ENCODE results near the gene VSNL1. TPM values are rescaled to one million over a fixed set of nuclear protein-coding genes. Genes with fewer than 3 reads are reported as not detected.

VSNL1 gene
- total and polyA plus RNA-seq, 9 donors, result 0.41 to 9.4 (median 2.7) TPM; not detected in 1

- intact Hi-C loops (cut with DNase I), result no loop called here
- WGBS, 3 donors, result 73 to 85% (median 80%) methylated on average over 2 of the region's 2 CpGs
- H3K27me3 ChIP-seq, result no peaks in the 10 kb centered on the region
Observed at GRCh38 chr2:17580319-17580715, 39.8 kb downstream of the VSNL1 start.

GRCh38 chr2:17581831-17582230, 41.3 kb downstream of the VSNL1 start:
- Histone ChIP-seq H3K27ac (no peak overlapping the region), H3K36me3 (no peaks in the 10 kb centered on the region), H3K4me1 (ENCODE audit: insufficient read depth) (no peaks in the 10 kb centered on the region), H3K4me3 (no peak overlapping the region), H3K9me3 (no peaks in the 10 kb centered on the region), H3K27me3 (no peaks in the 10 kb centered on the region)
- WGBS, 3 donors, result 73 to 81% (median 76%) methylated on average over 2 of the region's 2 CpGs
- no peak for TF ChIP-seq POLR2A (IDR thresholded peaks at IDR 0.05)
- TF ChIP-seq EP300 (IDR thresholded peaks at IDR 0.05), result no peak
- TF ChIP-seq CTCF (IDR thresholded peaks at IDR 0.05), result no peak
- intact Hi-C loops (cut with DNase I), result no loop called here
- DNase-seq, result no peak

More at GRCh38 chr2:17580319-17580715, 39.8 kb downstream of the VSNL1 start:
- no peaks in the 10 kb centered on the region for H3K4me1 ChIP-seq (ENCODE audit: insufficient read depth)
- DNase-seq, result no peak
- H3K27ac ChIP-seq, result no peak overlapping the region
- H3K9me3 ChIP-seq, result no peaks in the 10 kb centered on the region
- H3K4me3 ChIP-seq, result no peak overlapping the region
- TF ChIP-seq CTCF (IDR thresholded peaks at IDR 0.05) (no peak), EP300 (IDR thresholded peaks at IDR 0.05) (no peak), POLR2A (IDR thresholded peaks at IDR 0.05) (no peak)
- no peaks in the 10 kb centered on the region for H3K36me3 ChIP-seq

- H3K9me3 ChIP-seq, result no peaks in the 10 kb centered on the region
- H3K36me3 ChIP-seq, result no peaks in the 10 kb centered on the region
- DNase-seq, result no peak
- H3K4me1 ChIP-seq (ENCODE audit: insufficient read depth), result no peaks in the 10 kb centered on the region
- no peak overlapping the region for H3K4me3 ChIP-seq
- no peak overlapping the region for H3K27ac ChIP-seq
- TF ChIP-seq CTCF (IDR thresholded peaks at IDR 0.05), result no peak
- no peak for TF ChIP-seq EP300 (IDR thresholded peaks at IDR 0.05)
- TF ChIP-seq POLR2A (IDR thresholded peaks at IDR 0.05), result no peak
- H3K27me3 ChIP-seq, result no peaks in the 10 kb centered on the region
- intact Hi-C loops (cut with DNase I), result no loop called here
- 43 to 54% (median 45%) methylated on average over 2 of the region's 2 CpGs for WGBS, 3 donors
Observed at GRCh38 chr2:17583166-17583565, 42.7 kb downstream of the VSNL1 start.

- Histone ChIP-seq H3K9me3 (no peaks in the 10 kb centered on the region), H3K4me1 (ENCODE audit: insufficient read depth) (no peaks in the 10 kb centered on the region)
- 83 to 87% (median 87%) methylated on average over 3 of the region's 3 CpGs for WGBS, 3 donors
Observed at GRCh38 chr2:17583646-17584045, 43.1 kb downstream of the VSNL1 start.

More at GRCh38 chr2:17583646-17584045, 43.1 kb downstream of the VSNL1 start:
- no peak for DNase-seq
- H3K27me3 ChIP-seq, result no peaks in the 10 kb centered on the region
- TF ChIP-seq POLR2A (IDR thresholded peaks at IDR 0.05), result no peak
- no peak for TF ChIP-seq CTCF (IDR thresholded peaks at IDR 0.05)
- TF ChIP-seq EP300 (IDR thresholded peaks at IDR 0.05), result no peak
- no peaks in the 10 kb centered on the region for H3K36me3 ChIP-seq
- H3K4me3 ChIP-seq, result no peak overlapping the region
- intact Hi-C loops (cut with DNase I), result no loop called here
- no peak overlapping the region for H3K27ac ChIP-seq
